GM12878 (cell line): Measurements from ENCODE around the gene ZDHHC14. TPM values are rescaled to one million over a fixed set of nuclear protein-coding genes. Genes with fewer than 3 reads are reported as not detected.

Source experiments
- ATAC-seq: fragments of 200-7000 bp; cut with Tn5 transposase; 3 replicates; pipeline ENCODE4 v1.9.1; 2020; ENCODE audit warnings: mild to moderate bottlenecking, moderate library complexity
- BruUV-seq: library from RNA; stranded (reverse); fragments of 400-500 nt; replicated peaks from 2 replicates; lab custom pipeline; 2021; lab: Mats Ljungman, UMichigan
- CTCF ChIA-PET: fragments of 300-600 bp; sonication (Branson Sonifier 250); formaldehyde crosslinking; extraction: SDS; loops from one replicate; lab custom pipeline; 2021; ENCODE audit warnings: inconsistent platforms; lab: Yijun Ruan, JAX
- POLR2A ChIA-PET: fragments of 350-600 bp; formaldehyde crosslinking; extraction: SDS; loops from one replicate; lab custom pipeline; 2021; ENCODE audit warnings: inconsistent platforms; lab: Charles Lee
- RAD21 ChIA-PET: fragments of 300-600 bp; sonication (Branson Sonifier 250); formaldehyde crosslinking; loops from one replicate; lab custom pipeline; 2023; ENCODE audit warnings: antibody characterized with exemption; ENCODE audit not compliant: unreplicated experiment; lab: Charles Lee
- SMC1A ChIA-PET: fragments of 300-600 bp; sonication (Branson Sonifier 250); formaldehyde crosslinking; loops from one replicate; lab custom pipeline; 2023; ENCODE audit not compliant: unreplicated experiment, uncharacterized antibody; lab: Charles Lee
- DNase-seq: peaks from one replicate; pipeline ENCODE4 v3.0.0-alpha.2; 2011; ENCODE audit warnings: low read depth, low spot score
- FAIRE-seq: peaks from 3 replicates; lab custom pipeline; 2011; peaks lifted over from hg19 to GRCh38; lab: Jason Lieb, UNC
- H2AFZ ChIP-seq: 2 replicates; pipeline ENCODE4 v1.6.0; 2011; ENCODE audit warnings: low read depth, low read length, control low read depth; ENCODE audit not compliant: control insufficient read depth
- H3K27ac ChIP-seq: 2 replicates; pipeline ENCODE4 v1.5.1; 2011; ENCODE audit warnings: control low read depth; ENCODE audit not compliant: control insufficient read depth, insufficient read depth
- H3K27me3 ChIP-seq, 2 experiments: replicated peaks in 1 of 2; 2 replicates each; pipeline versions ENCODE4 v1.6.0 to v1.6.1; 2011; ENCODE audit warnings: low read length in 1 of 2; ENCODE audit not compliant: control insufficient read depth in 2 of 2, insufficient read depth in 2 of 2
- H3K36me3 ChIP-seq, 2 experiments: 2 replicates each; pipeline ENCODE4 v1.5.1; 2011; ENCODE audit warnings: low read length in 1 of 2; ENCODE audit not compliant: control insufficient read depth in 2 of 2, insufficient read depth in 2 of 2
- H3K4me1 ChIP-seq: 2 replicates; pipeline ENCODE4 v1.6.1; 2011; ENCODE audit warnings: mild to moderate bottlenecking, low read length, moderate library complexity, mixed read lengths; ENCODE audit not compliant: control insufficient read depth, insufficient read depth
- H3K4me2 ChIP-seq: 2 replicates; pipeline ENCODE4 v1.6.0; 2011; ENCODE audit warnings: control low read depth; ENCODE audit not compliant: control insufficient read depth, insufficient read depth
- H3K4me3 ChIP-seq: fragments of 200-600 bp; sonication (generic); 2 replicates; pipeline ENCODE4 v1.5.1; 2016
- H3K79me2 ChIP-seq: 2 replicates; pipeline ENCODE4 v1.6.0; 2011; ENCODE audit warnings: low read length; ENCODE audit not compliant: control insufficient read depth, insufficient read depth
- H3K9ac ChIP-seq: 2 replicates; pipeline ENCODE4 v1.8.0; 2011; ENCODE audit warnings: low read length, control low read depth, mixed read lengths; ENCODE audit not compliant: control insufficient read depth, insufficient read depth
- H3K9me3 ChIP-seq: replicated peaks from 3 replicates; pipeline ENCODE4 v1.5.1; 2011; ENCODE audit warnings: mild to moderate bottlenecking, low read length; ENCODE audit not compliant: control insufficient read depth, insufficient read depth
- H4K20me1 ChIP-seq: 2 replicates; pipeline ENCODE4 v1.6.0; 2011; ENCODE audit not compliant: control insufficient read depth, insufficient read depth
- BCL11A ChIP-seq: IDR thresholded peaks from 2 replicates; pipeline ENCODE4 v1.6.1; 2011; ENCODE audit warnings: low read depth, low read length
- CBFB ChIP-seq: IDR thresholded peaks from 2 replicates; pipeline ENCODE4 v1.6.1; 2016; ENCODE audit warnings: antibody characterized with exemption, low read depth
- FOXK2 ChIP-seq: fragments of 450-650 bp; IDR thresholded peaks from 2 replicates; pipeline ENCODE4 v1.6.1; 2017; ENCODE audit warnings: mild to moderate bottlenecking, moderate library complexity
- JUND ChIP-seq: IDR thresholded peaks from 2 replicates; pipeline ENCODE4 v1.6.1; 2012; ENCODE audit warnings: low read depth, mild to moderate bottlenecking, low read length, improper control_type of control experiment, moderate library complexity
- RFX5 ChIP-seq: IDR thresholded peaks from 2 replicates; pipeline ENCODE4 v1.6.1; 2011; ENCODE audit warnings: low read depth, low read length, improper control_type of control experiment
- SMAD1 ChIP-seq: fragments of 450-650 bp; IDR thresholded peaks from 2 replicates; pipeline ENCODE4 v1.6.1; 2018; ENCODE audit warnings: mild to moderate bottlenecking, low read depth; ENCODE audit not compliant: partially characterized antibody
- SMAD5 ChIP-seq: IDR thresholded peaks from 2 replicates; pipeline ENCODE4 v1.6.1; 2016; ENCODE audit warnings: antibody characterized with exemption, low read depth
- SRF ChIP-seq, 2 experiments: IDR thresholded peaks; 2 replicates each; pipeline ENCODE4 v1.6.1; 2011; ENCODE audit warnings: low read depth in 2 of 2, low read length in 2 of 2, mild to moderate bottlenecking in 1 of 2, moderate library complexity in 1 of 2
- STAT3 ChIP-seq: IDR thresholded peaks from 2 replicates; pipeline ENCODE4 v1.6.1; 2011; ENCODE audit warnings: low read depth, low read length, improper control_type of control experiment
- SUZ12 ChIP-seq: fragments of 200-600 bp; sonication (generic); IDR thresholded peaks from one replicate; pipeline ENCODE4 v1.6.1; 2018; ENCODE audit warnings: antibody characterized with exemption, mild to moderate bottlenecking; ENCODE audit not compliant: unreplicated experiment
- ZNF207 ChIP-seq: fragments of 450-650 bp; IDR thresholded peaks from 2 replicates; pipeline ENCODE4 v1.6.1; 2014; ENCODE audit warnings: antibody characterized with exemption, mild to moderate bottlenecking, borderline replicate concordance
- ZNF24 ChIP-seq: fragments of 450-650 bp; IDR thresholded peaks from 2 replicates; pipeline ENCODE4 v1.6.1; 2017; ENCODE audit warnings: antibody characterized with exemption, mild to moderate bottlenecking
- WGBS: methylation state at CpG from one replicate; pipeline ENCODE4 v1.1.6; 2016; ENCODE audit warnings: low lambda C conversion rate; ENCODE audit not compliant: insufficient replicate concordance, insufficient coverage; ENCODE audit errors: missing lambda C conversion rate; 5-methylcytosine and 5-hydroxymethylcytosine counted together
- in situ Hi-C: fragments of 300-500 bp; cut with MboI; formaldehyde crosslinking; loops from 9 replicates; pipeline ENCODE4 v1.14.3; 2018; ENCODE audit warnings: mixed read lengths
- intact Hi-C: fragments of 100-400 bp; cut with micrococcal nuclease; formaldehyde crosslinking; loops from one replicate; pipeline ENCODE4 v1.14.2; 2022; ENCODE audit not compliant: unreplicated experiment
- polyA plus RNA-seq, 11 experiments: library from polyadenylated mRNA; depleted of rRNA in 4 of 11; unstranded in 6 of 11; stranded (reverse) in 5 of 11; fragments of >200 nt; fragmentation: Nextera tagmentation in 4 of 11; fragmentation: Illumina TruSeq in 1 of 11; extraction: Ambion mirVana in 4 of 11; extraction: Trizol in 1 of 11; gene quantifications; 1 replicate in 1 of 11; 2 replicates in 10 of 11; pipeline versions ENCODE4 v1.2.1 to v1.2.3, GENCODE V29; 2011 to 2016; ENCODE audit warnings: inconsistent platforms in 2 of 11, missing spikeins in 2 of 11, low read depth in 1 of 11
- total RNA-seq, 4 experiments: library from RNA; depleted of rRNA in 3 of 4; stranded (reverse); fragments of >200 nt in 3 of 4; fragmentation: Illumina TruSeq in 1 of 4; extraction: Trizol in 1 of 4; gene quantifications; 2 replicates each; pipeline versions ENCODE4 v1.2.1 to v1.2.3, GENCODE V29; 2013 to 2021
- TF ChIP-seq, protein P1 (sequence below): fragments of 450-650 bp; conservative IDR thresholded peaks from 2 replicates; pipeline ENCODE4 v1.6.1; 2017; ENCODE audit warnings: mild to moderate bottlenecking, moderate library complexity
- TF ChIP-seq, protein P2 (sequence below): fragments of 450-650 bp; IDR thresholded peaks from 2 replicates; pipeline ENCODE4 v1.6.1; 2018; ENCODE audit warnings: borderline replicate concordance, mild to moderate bottlenecking; ENCODE audit not compliant: partially characterized antibody

ZDHHC14 gene
- total and polyA plus RNA-seq, 10 of the 15 experiments (the other 5 are each of a cell fraction or from before 2014, with no cell fraction given), result 0.15 to 16.0 (median 0.76) TPM; not detected in 1

DNA sequence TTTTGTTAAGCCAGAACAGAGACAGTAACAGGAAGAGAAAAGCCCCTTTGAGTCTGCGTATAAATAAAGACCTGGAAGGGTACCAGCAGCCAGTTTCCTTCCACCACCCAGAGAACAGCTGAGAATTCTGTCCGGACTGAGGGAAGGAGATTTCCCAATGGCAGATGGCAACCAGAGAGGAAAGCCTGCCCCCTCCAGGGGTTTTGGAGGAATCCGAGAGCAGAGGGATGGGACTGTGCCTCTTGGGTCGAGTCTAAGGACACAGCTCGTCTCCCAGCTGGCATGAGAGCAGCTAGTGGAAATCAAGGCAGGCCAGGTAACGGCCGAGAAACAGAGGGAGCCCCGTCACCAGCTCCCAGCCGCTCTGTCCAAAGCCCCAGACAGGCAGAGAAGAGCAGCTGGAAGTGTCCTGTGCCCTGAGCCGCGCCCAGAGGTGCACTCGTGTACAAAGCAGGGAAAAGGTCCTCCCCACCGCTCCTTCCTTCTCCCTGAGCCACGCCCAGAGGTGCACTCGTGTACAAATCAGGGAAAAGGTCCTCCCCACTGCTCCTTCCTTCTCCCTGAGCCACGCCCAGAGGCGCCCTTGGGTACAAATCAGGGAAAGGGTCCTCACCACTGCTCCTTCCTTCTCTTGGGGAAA, 308.1 kb downstream of the ZDHHC14 start:
- no peak for DNase-seq
- H3K27ac ChIP-seq, result no peak overlapping the region
- ChIA-PET SMC1A (interaction anchor here (0.7 kb wide), 1 partner anchor 1583 kb away, joined by 3 read pairs; no protein-coding TSS in a partner anchor), POLR2A (no interaction called here)
- TF ChIP-seq RFX5, result no peak
- TF ChIP-seq SMAD1, result no peak
- no peak for TF ChIP-seq ZNF24
- no peak for TF ChIP-seq FOXK2
- TF ChIP-seq, all 136 proteins: peak for 0
- no peak overlapping the region for H2AFZ ChIP-seq
- ATAC-seq (no peak), FAIRE-seq (no peak)
- WGBS, result 40% methylated on average over 16 of the region's 17 CpGs
- H3K4me2 ChIP-seq, result no peak overlapping the region
- intact Hi-C loops, result no loop called here
- H3K79me2 ChIP-seq, result no peaks in the 10 kb centered on the region
- ChIA-PET CTCF (interaction anchor here (0.6 to 1.5 kb wide), 4 partner anchors 19 to 374 kb away, joined by 3 to 4 read pairs (median 3); no protein-coding TSS in a partner anchor), RAD21 (no interaction called here)
- no peaks in the 10 kb centered on the region for H4K20me1 ChIP-seq
- no peaks in the 10 kb centered on the region for H3K4me1 ChIP-seq
- BruUV-seq, result no TSS peak
- H3K9me3 ChIP-seq, result no peaks in the 10 kb centered on the region
- no peak overlapping the region for H3K4me3 ChIP-seq
- H3K36me3 ChIP-seq, result no peaks in the 10 kb centered on the region
- peaks cover 0 to 5% of the 10 kb centered on the region in 2 experiments; a peak in 2 of 4 replicates for H3K27me3 ChIP-seq
- in situ Hi-C loops, result no loop called here
- no peak overlapping the region for H3K9ac ChIP-seq

DNA sequence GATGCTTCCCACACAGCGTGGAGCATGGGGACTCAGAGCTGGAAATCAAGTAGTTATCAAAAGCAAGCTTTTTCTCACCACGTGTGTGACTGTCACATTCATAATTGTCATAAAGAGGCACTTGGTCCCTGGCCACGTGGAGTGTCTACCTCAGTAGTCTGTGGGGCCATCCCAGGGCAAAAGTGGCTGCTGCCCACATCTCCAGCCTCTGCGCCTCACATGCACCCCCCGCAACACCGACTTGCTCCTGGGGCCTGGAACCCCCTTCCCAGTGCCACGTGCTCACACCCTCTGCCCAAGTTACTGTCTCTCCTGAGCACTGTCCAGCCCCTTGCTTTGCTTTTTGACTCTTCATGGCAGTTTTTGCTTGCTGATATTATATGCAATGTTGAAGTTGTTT, 308.9 kb downstream of the ZDHHC14 start:
- intact Hi-C loops, result no loop called here
- H3K27ac ChIP-seq, result no peak overlapping the region
- no peak overlapping the region for H3K9ac ChIP-seq
- ChIA-PET SMC1A (no interaction called here), RAD21 (no interaction called here), POLR2A (no interaction called here), CTCF (interaction anchor here (0.9 kb wide), 1 partner anchor 22 kb away, joined by 3 read pairs; no protein-coding TSS in a partner anchor)
- no peak overlapping the region for H3K4me2 ChIP-seq
- no peak overlapping the region for H3K4me3 ChIP-seq
- H3K27me3 ChIP-seq, result peaks cover 0 to 8% of the 10 kb centered on the region in 2 experiments; a peak in 3 of 4 replicates
- H3K79me2 ChIP-seq, result no peaks in the 10 kb centered on the region
- no peak for ATAC-seq
- no peaks in the 10 kb centered on the region for H3K36me3 ChIP-seq
- 33% methylated on average over 7 of the region's 7 CpGs for WGBS
- no peak overlapping the region for H2AFZ ChIP-seq
- no peak for DNase-seq
- no peaks in the 10 kb centered on the region for H4K20me1 ChIP-seq
- BruUV-seq, result no TSS peak
- in situ Hi-C loops, result no loop called here
- no peaks in the 10 kb centered on the region for H3K9me3 ChIP-seq
- no peak for FAIRE-seq
- H3K4me1 ChIP-seq, result no peaks in the 10 kb centered on the region
- no peak for TF ChIP-seq ZNF207
- TF ChIP-seq, protein P1, sequence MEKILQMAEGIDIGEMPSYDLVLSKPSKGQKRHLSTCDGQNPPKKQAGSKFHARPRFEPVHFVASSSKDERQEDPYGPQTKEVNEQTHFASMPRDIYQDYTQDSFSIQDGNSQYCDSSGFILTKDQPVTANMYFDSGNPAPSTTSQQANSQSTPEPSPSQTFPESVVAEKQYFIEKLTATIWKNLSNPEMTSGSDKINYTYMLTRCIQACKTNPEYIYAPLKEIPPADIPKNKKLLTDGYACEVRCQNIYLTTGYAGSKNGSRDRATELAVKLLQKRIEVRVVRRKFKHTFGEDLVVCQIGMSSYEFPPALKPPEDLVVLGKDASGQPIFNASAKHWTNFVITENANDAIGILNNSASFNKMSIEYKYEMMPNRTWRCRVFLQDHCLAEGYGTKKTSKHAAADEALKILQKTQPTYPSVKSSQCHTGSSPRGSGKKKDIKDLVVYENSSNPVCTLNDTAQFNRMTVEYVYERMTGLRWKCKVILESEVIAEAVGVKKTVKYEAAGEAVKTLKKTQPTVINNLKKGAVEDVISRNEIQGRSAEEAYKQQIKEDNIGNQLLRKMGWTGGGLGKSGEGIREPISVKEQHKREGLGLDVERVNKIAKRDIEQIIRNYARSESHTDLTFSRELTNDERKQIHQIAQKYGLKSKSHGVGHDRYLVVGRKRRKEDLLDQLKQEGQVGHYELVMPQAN, result no peak
- TF ChIP-seq, protein P2, sequence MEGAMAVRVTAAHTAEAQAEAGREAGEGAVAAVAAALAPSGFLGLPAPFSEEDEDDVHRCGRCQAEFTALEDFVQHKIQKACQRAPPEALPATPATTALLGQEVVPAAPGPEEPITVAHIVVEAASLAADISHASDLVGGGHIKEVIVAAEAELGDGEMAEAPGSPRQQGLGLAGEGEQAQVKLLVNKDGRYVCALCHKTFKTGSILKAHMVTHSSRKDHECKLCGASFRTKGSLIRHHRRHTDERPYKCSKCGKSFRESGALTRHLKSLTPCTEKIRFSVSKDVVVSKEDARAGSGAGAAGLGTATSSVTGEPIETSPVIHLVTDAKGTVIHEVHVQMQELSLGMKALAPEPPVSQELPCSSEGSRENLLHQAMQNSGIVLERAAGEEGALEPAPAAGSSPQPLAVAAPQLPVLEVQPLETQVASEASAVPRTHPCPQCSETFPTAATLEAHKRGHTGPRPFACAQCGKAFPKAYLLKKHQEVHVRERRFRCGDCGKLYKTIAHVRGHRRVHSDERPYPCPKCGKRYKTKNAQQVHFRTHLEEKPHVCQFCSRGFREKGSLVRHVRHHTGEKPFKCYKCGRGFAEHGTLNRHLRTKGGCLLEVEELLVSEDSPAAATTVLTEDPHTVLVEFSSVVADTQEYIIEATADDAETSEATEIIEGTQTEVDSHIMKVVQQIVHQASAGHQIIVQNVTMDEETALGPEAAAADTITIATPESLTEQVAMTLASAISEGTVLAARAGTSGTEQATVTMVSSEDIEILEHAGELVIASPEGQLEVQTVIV, result no peak
- TF ChIP-seq JUND, result no peak
- no peak for TF ChIP-seq SRF (IDR thresholded peaks at IDR 0.05; ENCODE audit: low read depth in 2 of 2, low read length in 2 of 2)
- TF ChIP-seq CBFB, result no peak
- TF ChIP-seq SMAD5, result no peak
- TF ChIP-seq STAT3, result no peak
- no peak for TF ChIP-seq BCL11A
- no peak for TF ChIP-seq SUZ12
